H1 (cell line): ENCODE data around the gene SYNJ1. TPM values are rescaled to one million over a fixed set of nuclear protein-coding genes. Genes with fewer than 3 reads are reported as not detected.

Source experiments
- BRCA1 ChIP-seq: IDR thresholded peaks from 2 replicates; pipeline ENCODE4 v1.6.1; 2012; ENCODE audit warnings: low read depth, low read length, improper control_type of control experiment
- HDAC6 ChIP-seq: IDR thresholded peaks from one replicate; pipeline ENCODE4 v1.7.1; 2012; ENCODE audit warnings: low read depth, mild to moderate bottlenecking, inconsistent platforms, low read length, moderate library complexity
- SIX5 ChIP-seq: IDR thresholded peaks from 2 replicates; pipeline ENCODE4 v1.6.1; 2011; ENCODE audit warnings: mild to moderate bottlenecking, low read depth, low read length
- polyA plus RNA-seq, 7 experiments: library from polyadenylated mRNA; depleted of rRNA in 3 of 7; stranded (reverse) in 5 of 7; unstranded in 2 of 7; fragments of >200 nt in 5 of 7; fragments of 200-250 nt in 2 of 7; gene quantifications; 1 replicate in 5 of 7; 2 replicates in 1 of 7; 4 replicates in 1 of 7; pipeline versions ENCODE4 v1.2.1 to v1.2.3, GENCODE V29; 2011 to 2013; ENCODE audit warnings: missing spikeins in 2 of 7, mixed read lengths in 2 of 7
- total RNA-seq: library from RNA; stranded (reverse); fragmentation: NEBNext Ultra II Directional; extraction: Animal tissue kit (Norgen Biotek cat#: 25700); gene quantifications from 2 replicates; pipeline ENCODE4 v1.2.1, GENCODE V29; 2021
- TF ChIP-seq, protein P1 (sequence below): fragments of 300-600 bp; sonication (generic); IDR thresholded peaks from 2 replicates; pipeline ENCODE4 v1.7.1; 2012; ENCODE audit warnings: low read length, moderate library complexity, mild to moderate bottlenecking, inconsistent platforms; ENCODE audit not compliant: insufficient replicate concordance
- TF ChIP-seq, protein P2 (sequence below): IDR thresholded peaks from 2 replicates; pipeline ENCODE4 v1.6.1; 2011; ENCODE audit warnings: low read length, improper control_type of control experiment

The SYNJ1 gene
- total and polyA plus RNA-seq, 2 of the 8 experiments (the other 6 are each of a cell fraction or from before 2014, with no cell fraction given), result 1.3 to 4.3 TPM

DNA sequence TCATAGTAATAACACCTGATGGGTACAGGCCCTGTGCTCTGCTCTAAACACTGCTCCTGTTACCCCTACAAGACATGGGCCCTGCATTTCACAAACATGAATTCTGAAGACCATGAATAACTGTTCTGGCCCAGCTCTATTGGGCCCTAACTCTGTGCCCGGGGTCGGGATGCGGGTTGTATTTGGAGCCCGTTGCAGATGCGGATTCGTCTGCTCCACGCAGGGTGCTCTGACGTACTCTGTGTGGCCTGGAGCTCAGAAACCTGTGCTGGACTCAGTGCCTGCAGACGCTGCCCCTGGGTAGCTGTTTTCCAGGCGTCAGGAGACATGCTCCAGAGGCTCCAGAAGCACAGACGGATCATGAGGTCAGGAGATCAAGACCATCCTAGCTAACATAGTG is 132.4 kb downstream of the SYNJ1 start (continued):
- TF ChIP-seq, protein P1, sequence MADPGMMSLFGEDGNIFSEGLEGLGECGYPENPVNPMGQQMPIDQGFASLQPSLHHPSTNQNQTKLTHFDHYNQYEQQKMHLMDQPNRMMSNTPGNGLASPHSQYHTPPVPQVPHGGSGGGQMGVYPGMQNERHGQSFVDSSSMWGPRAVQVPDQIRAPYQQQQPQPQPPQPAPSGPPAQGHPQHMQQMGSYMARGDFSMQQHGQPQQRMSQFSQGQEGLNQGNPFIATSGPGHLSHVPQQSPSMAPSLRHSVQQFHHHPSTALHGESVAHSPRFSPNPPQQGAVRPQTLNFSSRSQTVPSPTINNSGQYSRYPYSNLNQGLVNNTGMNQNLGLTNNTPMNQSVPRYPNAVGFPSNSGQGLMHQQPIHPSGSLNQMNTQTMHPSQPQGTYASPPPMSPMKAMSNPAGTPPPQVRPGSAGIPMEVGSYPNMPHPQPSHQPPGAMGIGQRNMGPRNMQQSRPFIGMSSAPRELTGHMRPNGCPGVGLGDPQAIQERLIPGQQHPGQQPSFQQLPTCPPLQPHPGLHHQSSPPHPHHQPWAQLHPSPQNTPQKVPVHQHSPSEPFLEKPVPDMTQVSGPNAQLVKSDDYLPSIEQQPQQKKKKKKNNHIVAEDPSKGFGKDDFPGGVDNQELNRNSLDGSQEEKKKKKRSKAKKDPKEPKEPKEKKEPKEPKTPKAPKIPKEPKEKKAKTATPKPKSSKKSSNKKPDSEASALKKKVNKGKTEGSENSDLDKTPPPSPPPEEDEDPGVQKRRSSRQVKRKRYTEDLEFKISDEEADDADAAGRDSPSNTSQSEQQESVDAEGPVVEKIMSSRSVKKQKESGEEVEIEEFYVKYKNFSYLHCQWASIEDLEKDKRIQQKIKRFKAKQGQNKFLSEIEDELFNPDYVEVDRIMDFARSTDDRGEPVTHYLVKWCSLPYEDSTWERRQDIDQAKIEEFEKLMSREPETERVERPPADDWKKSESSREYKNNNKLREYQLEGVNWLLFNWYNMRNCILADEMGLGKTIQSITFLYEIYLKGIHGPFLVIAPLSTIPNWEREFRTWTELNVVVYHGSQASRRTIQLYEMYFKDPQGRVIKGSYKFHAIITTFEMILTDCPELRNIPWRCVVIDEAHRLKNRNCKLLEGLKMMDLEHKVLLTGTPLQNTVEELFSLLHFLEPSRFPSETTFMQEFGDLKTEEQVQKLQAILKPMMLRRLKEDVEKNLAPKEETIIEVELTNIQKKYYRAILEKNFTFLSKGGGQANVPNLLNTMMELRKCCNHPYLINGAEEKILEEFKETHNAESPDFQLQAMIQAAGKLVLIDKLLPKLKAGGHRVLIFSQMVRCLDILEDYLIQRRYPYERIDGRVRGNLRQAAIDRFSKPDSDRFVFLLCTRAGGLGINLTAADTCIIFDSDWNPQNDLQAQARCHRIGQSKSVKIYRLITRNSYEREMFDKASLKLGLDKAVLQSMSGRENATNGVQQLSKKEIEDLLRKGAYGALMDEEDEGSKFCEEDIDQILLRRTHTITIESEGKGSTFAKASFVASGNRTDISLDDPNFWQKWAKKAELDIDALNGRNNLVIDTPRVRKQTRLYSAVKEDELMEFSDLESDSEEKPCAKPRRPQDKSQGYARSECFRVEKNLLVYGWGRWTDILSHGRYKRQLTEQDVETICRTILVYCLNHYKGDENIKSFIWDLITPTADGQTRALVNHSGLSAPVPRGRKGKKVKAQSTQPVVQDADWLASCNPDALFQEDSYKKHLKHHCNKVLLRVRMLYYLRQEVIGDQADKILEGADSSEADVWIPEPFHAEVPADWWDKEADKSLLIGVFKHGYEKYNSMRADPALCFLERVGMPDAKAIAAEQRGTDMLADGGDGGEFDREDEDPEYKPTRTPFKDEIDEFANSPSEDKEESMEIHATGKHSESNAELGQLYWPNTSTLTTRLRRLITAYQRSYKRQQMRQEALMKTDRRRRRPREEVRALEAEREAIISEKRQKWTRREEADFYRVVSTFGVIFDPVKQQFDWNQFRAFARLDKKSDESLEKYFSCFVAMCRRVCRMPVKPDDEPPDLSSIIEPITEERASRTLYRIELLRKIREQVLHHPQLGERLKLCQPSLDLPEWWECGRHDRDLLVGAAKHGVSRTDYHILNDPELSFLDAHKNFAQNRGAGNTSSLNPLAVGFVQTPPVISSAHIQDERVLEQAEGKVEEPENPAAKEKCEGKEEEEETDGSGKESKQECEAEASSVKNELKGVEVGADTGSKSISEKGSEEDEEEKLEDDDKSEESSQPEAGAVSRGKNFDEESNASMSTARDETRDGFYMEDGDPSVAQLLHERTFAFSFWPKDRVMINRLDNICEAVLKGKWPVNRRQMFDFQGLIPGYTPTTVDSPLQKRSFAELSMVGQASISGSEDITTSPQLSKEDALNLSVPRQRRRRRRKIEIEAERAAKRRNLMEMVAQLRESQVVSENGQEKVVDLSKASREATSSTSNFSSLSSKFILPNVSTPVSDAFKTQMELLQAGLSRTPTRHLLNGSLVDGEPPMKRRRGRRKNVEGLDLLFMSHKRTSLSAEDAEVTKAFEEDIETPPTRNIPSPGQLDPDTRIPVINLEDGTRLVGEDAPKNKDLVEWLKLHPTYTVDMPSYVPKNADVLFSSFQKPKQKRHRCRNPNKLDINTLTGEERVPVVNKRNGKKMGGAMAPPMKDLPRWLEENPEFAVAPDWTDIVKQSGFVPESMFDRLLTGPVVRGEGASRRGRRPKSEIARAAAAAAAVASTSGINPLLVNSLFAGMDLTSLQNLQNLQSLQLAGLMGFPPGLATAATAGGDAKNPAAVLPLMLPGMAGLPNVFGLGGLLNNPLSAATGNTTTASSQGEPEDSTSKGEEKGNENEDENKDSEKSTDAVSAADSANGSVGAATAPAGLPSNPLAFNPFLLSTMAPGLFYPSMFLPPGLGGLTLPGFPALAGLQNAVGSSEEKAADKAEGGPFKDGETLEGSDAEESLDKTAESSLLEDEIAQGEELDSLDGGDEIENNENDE, result no peak
- TF ChIP-seq, protein P2, sequence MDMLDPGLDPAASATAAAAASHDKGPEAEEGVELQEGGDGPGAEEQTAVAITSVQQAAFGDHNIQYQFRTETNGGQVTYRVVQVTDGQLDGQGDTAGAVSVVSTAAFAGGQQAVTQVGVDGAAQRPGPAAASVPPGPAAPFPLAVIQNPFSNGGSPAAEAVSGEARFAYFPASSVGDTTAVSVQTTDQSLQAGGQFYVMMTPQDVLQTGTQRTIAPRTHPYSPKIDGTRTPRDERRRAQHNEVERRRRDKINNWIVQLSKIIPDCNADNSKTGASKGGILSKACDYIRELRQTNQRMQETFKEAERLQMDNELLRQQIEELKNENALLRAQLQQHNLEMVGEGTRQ, result no peak
- TF ChIP-seq HDAC6 (no peak), SIX5 (no peak), BRCA1 (no peak)
